Inferior parietal cortex (tissue), 1 donor: ENCODE data around the gene AKR1D1.
"Not testable (repeated sequence)": the region's sequence is repeated elsewhere in the genome, so short reads cannot be mapped to it uniquely, and the experiment has no call there.

Experiments used
- DNase-seq: peaks from one replicate; pipeline ENCODE4 v3.0.0-alpha.2; 2016; ENCODE audit errors: extremely low spot score

Gene AKR1D1, protein sequence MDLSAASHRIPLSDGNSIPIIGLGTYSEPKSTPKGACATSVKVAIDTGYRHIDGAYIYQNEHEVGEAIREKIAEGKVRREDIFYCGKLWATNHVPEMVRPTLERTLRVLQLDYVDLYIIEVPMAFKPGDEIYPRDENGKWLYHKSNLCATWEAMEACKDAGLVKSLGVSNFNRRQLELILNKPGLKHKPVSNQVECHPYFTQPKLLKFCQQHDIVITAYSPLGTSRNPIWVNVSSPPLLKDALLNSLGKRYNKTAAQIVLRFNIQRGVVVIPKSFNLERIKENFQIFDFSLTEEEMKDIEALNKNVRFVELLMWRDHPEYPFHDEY

DNA sequence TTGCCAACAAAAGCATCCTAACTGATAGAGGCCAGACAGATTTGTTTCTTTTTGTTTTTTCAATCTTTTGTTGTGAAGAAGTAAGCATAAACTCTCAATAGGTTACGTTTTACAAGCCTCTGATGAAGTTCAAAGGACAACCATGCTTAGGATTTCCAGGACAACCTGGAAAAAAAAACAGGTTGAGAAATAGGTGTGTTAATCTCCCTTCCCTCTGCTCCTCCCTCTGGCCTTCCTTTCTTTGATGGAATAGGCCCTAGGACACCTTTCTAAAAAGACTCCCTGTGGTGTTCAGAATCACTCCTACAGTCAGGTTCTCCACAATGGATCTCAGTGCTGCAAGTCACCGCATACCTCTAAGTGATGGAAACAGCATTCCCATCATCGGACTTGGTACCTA is at the start of gene AKR1D1:
Gene AKR1D1, plus strand, starts transcription at position 264 of the 400 bp plus-strand sequence. Its CDS starts 60 bp downstream, at position 324.
- no peak for DNase-seq

DNA sequence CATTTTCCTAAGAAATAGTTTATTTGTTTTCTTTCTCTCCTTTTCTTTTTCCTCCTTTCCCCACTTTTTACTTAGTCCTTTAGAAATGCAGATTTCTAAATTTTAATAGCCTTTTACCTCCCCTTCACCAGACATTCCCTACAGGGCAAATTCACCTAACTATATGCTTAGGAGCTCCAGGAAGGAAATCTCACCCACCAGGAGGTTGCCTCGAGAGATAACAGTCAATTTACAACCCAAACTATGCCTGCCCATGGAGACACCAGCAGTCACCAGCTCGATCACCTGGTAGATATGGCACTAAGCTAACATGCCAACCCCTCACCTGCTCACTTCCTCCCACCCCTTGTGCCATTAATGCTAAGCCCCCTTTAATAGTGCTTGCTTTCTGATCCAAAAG is 49.2 kb upstream of the AKR1D1 start:
- no peak for DNase-seq

DNA sequence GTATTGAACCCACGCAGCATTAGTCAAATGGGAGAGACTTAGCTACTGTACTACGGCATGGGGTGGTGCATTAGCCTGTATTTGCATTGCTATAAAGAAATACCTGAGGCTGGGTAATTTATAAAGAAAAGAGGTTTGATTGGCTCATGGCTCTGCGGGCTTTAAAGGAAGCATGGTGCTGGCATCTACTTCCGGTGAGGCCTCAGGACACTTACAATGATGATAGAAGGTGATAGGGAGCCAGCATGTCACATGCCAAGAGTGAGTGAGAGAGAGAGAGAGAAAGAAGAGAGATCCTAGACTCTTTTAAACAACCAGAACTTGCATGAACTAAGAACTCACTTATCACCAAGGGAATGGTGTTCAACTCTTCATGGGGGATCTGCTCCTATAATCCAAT is 47.1 kb upstream of the AKR1D1 start:
- no peak for DNase-seq

DNA sequence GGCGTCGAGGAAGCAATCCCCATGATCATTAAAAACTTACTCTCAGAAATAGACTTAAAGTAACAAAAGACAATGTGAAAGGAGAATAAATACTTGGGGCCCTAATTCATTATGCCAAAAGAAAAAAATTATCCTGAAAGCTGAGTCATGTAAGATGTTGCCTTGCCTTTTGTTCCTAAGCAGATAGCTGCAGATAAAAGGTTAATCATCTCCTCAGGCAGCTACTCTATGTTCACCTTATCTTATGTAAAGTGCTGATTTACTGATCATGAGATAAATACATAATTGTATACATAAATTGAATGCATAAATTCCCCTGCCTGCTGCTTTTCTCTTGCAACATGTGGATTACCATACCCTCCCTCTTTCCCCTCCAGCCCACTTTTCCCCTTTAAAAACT is 46.3 kb upstream of the AKR1D1 start:
- DNase-seq, result no peak

- no peak for DNase-seq
Observed at GRCh38 chr7:138030679-138031351, 45.4 kb upstream of the AKR1D1 start.

GRCh38 chr7:138032186-138032585 is 44.1 kb upstream of the AKR1D1 start:
- DNase-seq, result no peak

- no peak for DNase-seq
Observed at GRCh38 chr7:138032770-138033169, 43.5 kb upstream of the AKR1D1 start.

DNA sequence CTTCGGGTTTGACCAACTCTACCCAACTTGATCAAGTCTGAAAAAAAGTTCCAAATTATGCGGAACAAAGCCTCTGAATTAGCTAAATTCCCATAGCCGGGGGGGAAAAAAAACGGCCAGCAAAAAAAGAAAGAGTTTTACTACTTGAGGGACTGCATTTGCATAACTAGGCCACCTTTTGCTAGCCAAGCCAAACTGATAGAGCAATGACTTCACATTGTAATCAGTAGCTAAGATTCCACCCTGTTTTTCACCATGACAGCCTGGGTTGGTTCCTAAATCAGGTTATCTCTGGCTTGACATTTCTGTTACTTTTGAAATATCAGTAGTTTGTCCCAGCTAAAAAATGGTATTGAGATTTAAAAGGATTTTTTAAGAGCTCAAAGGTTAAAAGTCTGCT is 43.0 kb upstream of the AKR1D1 start:
- DNase-seq, result no peak

GRCh38 chr7:138036135-138036534 is 40.1 kb upstream of the AKR1D1 start:
- no peak for DNase-seq

GRCh38 chr7:138040063-138040462 is 36.2 kb upstream of the AKR1D1 start:
- DNase-seq, result not testable (repeated sequence)

DNA sequence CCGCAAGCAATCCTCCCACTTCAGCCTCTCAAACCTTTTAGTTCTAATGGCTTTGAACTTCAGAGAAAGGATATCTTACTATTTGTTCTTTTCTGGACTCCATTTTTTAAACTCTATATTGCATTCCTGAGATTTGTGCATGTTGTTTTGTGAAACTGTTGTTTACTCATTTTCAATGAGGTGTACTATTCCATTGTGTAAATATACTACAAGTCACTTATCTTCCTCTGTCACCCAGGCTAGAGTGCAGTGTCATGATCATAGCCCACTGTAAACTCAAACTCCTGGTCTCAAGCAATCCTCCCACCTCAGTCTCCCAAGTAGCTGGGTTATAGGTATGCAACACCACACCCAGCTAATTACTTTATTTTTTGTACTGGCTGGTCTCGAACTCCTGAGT is 31.4 kb upstream of the AKR1D1 start:
- no peak for DNase-seq

DNA sequence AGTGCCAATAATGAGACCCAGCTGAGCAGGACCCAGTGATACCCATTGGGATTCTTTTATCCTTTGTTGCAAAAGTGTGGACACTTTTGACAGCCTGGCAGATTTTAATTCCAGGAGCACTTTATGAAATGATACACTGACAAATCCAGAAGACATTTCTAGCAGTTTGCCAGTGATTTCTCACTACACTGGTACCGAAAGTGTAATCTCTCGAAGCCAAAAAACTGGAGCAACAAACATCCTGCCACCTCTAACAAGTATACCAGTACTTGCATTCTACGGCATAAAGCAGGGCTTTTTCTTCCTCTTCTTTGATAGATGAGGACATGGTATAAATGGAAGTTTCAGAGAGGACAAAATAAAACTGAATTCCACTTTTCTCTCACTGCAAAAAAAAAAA is 28.4 kb upstream of the AKR1D1 start:
- no peak for DNase-seq

DNA sequence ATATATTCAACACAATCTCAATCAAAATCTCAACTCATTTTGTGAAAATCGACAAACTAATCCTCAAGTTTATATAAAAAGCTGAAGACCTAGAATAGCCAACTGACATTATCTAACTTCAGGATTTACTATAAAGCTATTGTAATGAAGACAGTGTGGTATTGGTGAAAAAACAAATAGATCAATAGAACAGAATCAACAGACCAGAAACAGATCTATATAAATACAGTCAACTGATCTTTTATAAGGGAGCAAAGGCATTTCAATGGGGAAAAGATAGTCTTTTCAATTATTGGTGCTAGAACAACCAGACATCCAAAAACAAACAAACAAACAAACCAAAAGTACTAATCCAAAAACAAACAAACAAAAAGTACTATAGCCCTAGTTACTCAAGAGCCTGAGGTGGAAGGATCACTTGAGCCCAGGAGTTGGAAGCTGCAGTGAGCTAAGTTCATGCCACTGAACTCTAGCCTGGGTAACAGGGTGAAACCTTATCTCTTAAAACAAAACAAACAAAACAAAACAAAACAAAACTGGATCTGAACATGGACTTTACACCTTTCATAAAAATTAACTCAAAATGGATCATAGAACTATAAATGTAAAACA is 26.6 kb upstream of the AKR1D1 start:
- no peak for DNase-seq

DNA sequence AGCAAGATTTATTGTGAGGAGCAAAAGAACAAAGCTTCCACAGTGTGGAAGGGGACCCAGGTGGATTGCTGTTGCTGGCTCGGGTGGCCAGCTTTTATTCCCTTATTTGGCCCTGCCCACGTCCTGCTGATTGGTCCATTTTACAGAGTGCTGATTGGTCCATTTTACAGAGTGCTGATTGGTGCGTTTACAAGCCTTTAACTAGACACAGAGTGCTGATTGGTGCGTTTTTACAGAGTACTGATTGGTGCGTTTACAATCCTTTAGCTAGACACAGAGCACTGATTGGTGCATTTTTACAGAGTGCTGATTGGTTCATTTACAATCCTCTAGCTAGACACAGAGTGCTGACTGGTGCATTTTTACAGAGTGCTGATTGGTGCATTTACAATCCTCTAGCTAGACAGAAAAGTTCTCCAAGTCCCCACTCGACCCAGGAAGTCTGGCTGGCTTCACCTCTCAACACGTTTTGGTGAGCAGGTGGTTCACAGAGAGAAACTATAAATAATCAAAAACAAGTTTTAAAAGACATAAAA is 24.5 kb upstream of the AKR1D1 start:
- DNase-seq, result not testable (repeated sequence)

DNA sequence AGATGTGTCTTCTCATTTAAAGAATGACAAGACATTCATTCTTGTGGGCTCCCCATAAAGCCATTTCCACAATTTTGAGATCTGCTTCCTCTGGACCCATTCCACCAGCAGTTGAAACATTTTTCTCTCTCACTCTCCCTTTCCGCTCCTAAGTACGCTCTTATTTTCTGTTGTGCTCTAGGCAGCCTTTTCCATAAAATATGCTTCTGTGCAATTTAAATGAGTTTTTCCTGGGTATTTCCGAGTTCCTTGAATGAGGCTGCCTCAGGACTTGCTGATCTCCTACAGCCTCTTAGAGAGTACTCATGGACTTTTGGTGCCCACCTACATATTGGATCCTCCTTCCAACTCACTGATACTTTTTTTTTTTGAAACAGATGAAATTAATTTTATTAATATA is 23.6 kb upstream of the AKR1D1 start:
- DNase-seq, result no peak

DNA sequence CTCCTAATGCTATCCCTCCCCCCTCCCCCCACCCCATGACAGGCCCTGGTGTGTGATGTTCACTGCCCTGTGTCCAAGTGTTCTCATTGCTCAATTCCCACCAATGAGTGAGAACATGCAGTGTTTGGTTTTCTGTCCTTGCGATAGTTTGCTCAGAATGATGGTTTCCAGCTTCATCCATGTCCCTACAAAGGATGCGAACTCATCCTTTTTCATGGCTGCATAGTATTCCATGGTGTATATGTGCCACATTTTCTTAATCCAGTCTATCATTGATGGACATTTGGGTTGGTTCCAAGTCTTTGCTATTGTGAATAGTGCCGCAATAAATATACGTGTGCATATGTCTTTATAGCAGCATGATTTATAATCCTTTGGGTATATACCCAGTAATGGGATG is 20.6 kb upstream of the AKR1D1 start:
- not testable (repeated sequence) for DNase-seq

DNA sequence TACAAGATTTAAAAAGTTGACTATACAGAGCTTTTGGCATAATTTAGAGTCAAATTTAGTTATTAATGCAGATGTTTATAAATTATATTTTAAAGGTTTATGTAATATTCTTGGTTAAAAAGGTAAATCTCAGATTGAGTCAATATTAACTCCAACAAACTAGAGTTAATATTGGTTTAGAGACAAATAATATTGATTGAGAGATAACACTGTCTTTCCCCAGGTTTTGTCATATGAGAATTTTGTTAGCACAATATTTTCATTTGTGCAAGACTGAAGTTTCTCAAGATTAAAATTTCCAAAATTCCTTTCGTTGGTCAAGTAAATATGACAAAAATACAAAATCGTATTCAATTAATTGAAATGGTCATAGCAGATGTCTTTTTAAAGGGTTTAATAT is 12.9 kb upstream of the AKR1D1 start:
- no peak for DNase-seq

DNA sequence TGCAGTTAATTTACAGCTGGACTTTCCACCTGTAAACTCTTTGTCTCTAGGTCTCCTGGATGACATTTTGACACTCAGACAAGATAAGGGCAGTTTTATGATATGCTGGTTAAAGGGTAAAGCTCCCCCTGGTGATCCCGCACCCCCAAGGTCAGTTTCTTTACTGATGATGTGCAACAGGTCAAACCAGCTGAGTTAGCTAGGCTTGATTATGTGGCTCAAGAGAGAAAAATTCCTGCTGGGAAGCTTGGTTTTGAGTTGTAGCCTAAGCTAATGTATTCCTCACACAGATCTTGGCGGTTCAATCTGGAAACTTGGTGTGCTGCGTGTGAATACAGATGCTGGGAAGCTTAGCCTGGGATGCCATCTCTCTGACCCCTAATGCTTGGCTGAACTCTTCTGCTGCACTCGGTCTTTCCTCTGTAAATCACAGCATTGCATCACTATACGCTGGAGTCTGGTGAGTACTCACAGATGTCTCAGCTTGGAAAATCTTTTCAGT is 11.4 kb upstream of the AKR1D1 start:
- DNase-seq, result no peak

DNA sequence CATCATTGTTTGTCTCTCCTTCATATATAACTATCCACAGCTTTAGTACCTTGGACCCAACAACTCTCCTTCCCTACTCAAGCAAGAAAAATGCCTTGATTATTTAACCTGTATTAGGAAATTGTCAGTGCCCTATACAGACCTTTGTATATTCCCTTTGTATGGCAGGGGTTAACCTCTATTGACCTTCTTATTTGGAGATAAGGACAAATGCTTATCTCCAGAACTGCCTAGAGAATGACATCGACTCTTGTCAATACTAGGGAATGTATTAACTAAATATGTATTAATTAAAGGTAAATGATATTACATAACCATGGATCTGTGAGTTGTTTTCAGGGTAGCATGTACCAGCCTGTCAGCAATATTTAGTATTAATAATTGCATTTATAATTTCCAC is 10.4 kb upstream of the AKR1D1 start:
- no peak for DNase-seq

GRCh38 chr7:138066954-138067394 is 9.3 kb upstream of the AKR1D1 start:
- DNase-seq, result no peak

DNA sequence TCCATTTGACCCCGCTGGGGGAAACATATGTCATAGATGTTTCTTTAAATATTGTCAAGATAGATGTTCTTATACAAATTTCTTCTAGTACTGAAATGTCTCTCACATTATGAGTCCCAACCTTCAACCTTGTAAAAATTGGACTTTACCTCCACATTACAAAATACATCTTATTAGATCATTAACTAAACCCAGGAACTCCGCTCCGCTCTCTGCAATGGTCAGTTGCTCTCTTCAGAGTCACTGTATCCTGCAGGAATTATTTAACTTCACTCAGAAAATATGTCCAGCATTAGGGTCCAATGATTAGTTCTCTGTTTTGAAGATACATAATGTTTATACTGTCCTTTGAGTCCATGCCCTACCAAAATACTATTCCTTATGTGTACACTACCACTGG is 8.5 kb upstream of the AKR1D1 start:
- no peak for DNase-seq

GRCh38 chr7:138070908-138071307 is 5.4 kb upstream of the AKR1D1 start:
- DNase-seq, result no peak

- no peak for DNase-seq
Observed at GRCh38 chr7:138072726-138073125, 3.5 kb upstream of the AKR1D1 start.
